ENCODE data around the gene BRD3. TPM values are rescaled to one million over a fixed set of nuclear protein-coding genes. Genes with fewer than 3 reads are reported as not detected.

BRD3 gene
- total RNA-seq, 1 donor from 2014 or later: 39.6 TPM

- no peak overlapping the region for H3K4me3 Mint-ChIP-seq (ENCODE audit: unreplicated experiment)
- H3K4me1 Mint-ChIP-seq (ENCODE audit: low read depth, unreplicated experiment): no peaks in the 10 kb centered on the region
- no peak overlapping the region for H3K4me3 ChIP-seq (ENCODE audit: insufficient read depth, low read depth, low read length)
- peaks cover 56% of the 10 kb centered on the region for H4K20me1 ChIP-seq (ENCODE audit: insufficient read depth, low read length)
- no peaks in the 10 kb centered on the region for H3K4me1 ChIP-seq (ENCODE audit: insufficient read depth, low read length)
- FAIRE-seq: no peak
- H3K27me3 Mint-ChIP-seq (ENCODE audit: low read depth, unreplicated experiment): no peaks in the 10 kb centered on the region
- TF ChIP-seq CTCF (IDR thresholded peaks at IDR 0.05; ENCODE audit: insufficient read depth, low read depth, low read length) (no peak), EZH2 (IDR thresholded peaks at IDR 0.05; ENCODE audit: insufficient read depth, low read length) (no peak)
- no peak overlapping the region for H3K9ac ChIP-seq (ENCODE audit: low read length)
- no peak for DNase-seq (ENCODE audit: low read depth)
- H3K9me3 ChIP-seq (ENCODE audit: insufficient read depth, low read depth, low read length): no peaks in the 10 kb centered on the region
- peaks cover 7% of the 10 kb centered on the region for H3K79me2 ChIP-seq (ENCODE audit: insufficient read depth, low read length)
- H3K27me3 ChIP-seq (ENCODE audit: insufficient read depth, low read length): no peaks in the 10 kb centered on the region
- H3K4me2 ChIP-seq (ENCODE audit: low read length): no peak overlapping the region
- no peak overlapping the region for H3K27ac Mint-ChIP-seq (ENCODE audit: unreplicated experiment)
- H3K36me3 ChIP-seq (ENCODE audit: insufficient read depth, low read length): peaks cover 8% of the 10 kb centered on the region
- H3K9me3 Mint-ChIP-seq (ENCODE audit: unreplicated experiment): no peaks in the 10 kb centered on the region
- H3K27ac ChIP-seq (ENCODE audit: low read depth, low read length): no peak overlapping the region
- no peak overlapping the region for H2AFZ ChIP-seq (ENCODE audit: low read depth, low read length)
- peaks cover 12% of the 10 kb centered on the region for H3K36me3 Mint-ChIP-seq (ENCODE audit: low read depth, unreplicated experiment)
Measured at GRCh38 chr9:134048582-134048968, 19.3 kb downstream of the BRD3 start.

- Histone ChIP-seq H3K9ac (ENCODE audit: low read length) (no peak overlapping the region), H2AFZ (ENCODE audit: low read depth, low read length) (no peak overlapping the region), H3K27ac (ENCODE audit: low read depth, low read length) (no peak overlapping the region), H3K4me2 (ENCODE audit: low read length) (no peak overlapping the region), H3K27me3 (ENCODE audit: insufficient read depth, low read length) (no peaks in the 10 kb centered on the region), H3K79me2 (ENCODE audit: insufficient read depth, low read length) (peaks cover 5% of the 10 kb centered on the region), H3K4me1 (ENCODE audit: insufficient read depth, low read length) (no peaks in the 10 kb centered on the region), H4K20me1 (ENCODE audit: insufficient read depth, low read length) (peaks cover 53% of the 10 kb centered on the region), H3K36me3 (ENCODE audit: insufficient read depth, low read length) (peaks cover 8% of the 10 kb centered on the region), H3K4me3 (ENCODE audit: insufficient read depth, low read depth, low read length) (no peak overlapping the region), H3K9me3 (ENCODE audit: insufficient read depth, low read depth, low read length) (no peaks in the 10 kb centered on the region)
- Mint-ChIP-seq H3K27ac (ENCODE audit: unreplicated experiment) (no peak overlapping the region), H3K9me3 (ENCODE audit: unreplicated experiment) (no peaks in the 10 kb centered on the region), H3K4me3 (ENCODE audit: unreplicated experiment) (no peak overlapping the region), H3K36me3 (ENCODE audit: low read depth, unreplicated experiment) (peaks cover 12% of the 10 kb centered on the region), H3K4me1 (ENCODE audit: low read depth, unreplicated experiment) (no peaks in the 10 kb centered on the region), H3K27me3 (ENCODE audit: low read depth, unreplicated experiment) (no peaks in the 10 kb centered on the region)
- DNase-seq (ENCODE audit: low read depth) (no peak), FAIRE-seq (no peak)
- no peak for TF ChIP-seq EZH2 (IDR thresholded peaks at IDR 0.05; ENCODE audit: insufficient read depth, low read length)
- TF ChIP-seq CTCF (IDR thresholded peaks at IDR 0.05; ENCODE audit: insufficient read depth, low read depth, low read length): no peak
Measured at GRCh38 chr9:134047868-134048581, 19.8 kb downstream of the BRD3 start.

All from astrocyte (in vitro differentiated cells and primary cell).